Amniotic epithelial cell (primary cell): ENCODE measurements around the gene SPTA1.

Source experiments
- DNase-seq: peaks from one replicate; pipeline ENCODE4 v3.0.0-alpha.2; 2010; ENCODE audit warnings: low read depth

SPTA1 gene

GRCh38 chr1:158685085-158685484 is 1.4 kb downstream of the SPTA1 start:
- DNase-seq: no peak

DNA sequence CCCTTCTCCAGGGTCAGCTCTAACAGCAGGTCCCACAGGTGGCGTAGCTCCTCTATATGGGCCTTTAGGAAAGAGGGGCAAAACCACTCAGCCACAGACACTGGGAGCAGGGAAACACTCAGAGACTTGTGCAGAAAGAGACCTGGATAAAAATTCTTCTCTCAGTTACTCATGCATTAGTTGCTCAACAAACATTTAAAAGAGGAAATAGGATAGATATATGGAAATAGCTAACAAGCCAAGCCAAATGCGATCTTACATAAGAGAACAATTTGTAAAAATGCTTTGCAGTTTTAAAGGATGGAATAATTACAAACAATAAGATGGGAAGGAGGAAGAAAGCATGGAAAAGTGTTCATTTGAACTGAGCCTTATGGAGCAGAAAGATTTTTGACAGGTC is 4.9 kb downstream of the SPTA1 start:
- no peak for DNase-seq

GRCh38 chr1:158679289-158679688 is 7.2 kb downstream of the SPTA1 start:
- no peak for DNase-seq

DNA sequence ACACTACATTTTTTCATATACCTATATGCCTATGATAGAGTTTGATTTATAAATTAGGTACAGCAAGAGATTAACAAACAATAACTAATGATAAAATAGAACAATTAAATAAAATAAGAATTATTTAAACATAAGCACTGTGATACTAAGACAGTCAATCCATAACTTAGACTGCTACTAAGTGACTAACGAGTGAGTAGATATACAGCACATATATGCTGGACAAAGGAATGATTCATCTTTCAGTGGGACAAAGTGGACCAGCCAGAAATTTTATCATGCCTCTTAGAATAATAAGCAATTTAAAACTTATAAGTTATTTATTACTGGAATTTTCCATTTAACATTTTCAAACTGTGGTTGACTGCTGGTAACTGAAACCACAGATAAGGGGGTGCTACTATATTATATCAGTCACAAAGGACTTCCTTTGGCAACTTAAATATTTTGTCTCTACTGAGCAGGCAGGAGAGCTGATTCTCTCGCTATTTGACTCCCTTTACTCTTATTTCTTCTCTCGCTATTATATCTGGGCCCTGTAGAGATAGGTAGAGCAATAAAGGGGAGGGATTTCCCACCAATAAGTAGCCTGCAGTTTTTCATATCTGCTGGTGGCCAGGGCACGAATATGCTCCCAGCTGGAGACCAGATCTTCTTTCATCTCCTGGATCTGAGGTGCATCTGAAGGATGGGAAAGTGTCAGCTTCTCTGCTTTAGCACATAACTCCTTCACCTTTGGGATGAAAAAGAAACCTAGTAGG is 10.8 kb downstream of the SPTA1 start:
- DNase-seq: no peak

- DNase-seq: no peak
Measured at GRCh38 chr1:158674302-158674701, 12.2 kb downstream of the SPTA1 start.

- no peak for DNase-seq
Measured at GRCh38 chr1:158666037-158666436, 20.5 kb downstream of the SPTA1 start.

- no peak for DNase-seq
Measured at GRCh38 chr1:158654571-158654970, 31.9 kb downstream of the SPTA1 start.

DNA sequence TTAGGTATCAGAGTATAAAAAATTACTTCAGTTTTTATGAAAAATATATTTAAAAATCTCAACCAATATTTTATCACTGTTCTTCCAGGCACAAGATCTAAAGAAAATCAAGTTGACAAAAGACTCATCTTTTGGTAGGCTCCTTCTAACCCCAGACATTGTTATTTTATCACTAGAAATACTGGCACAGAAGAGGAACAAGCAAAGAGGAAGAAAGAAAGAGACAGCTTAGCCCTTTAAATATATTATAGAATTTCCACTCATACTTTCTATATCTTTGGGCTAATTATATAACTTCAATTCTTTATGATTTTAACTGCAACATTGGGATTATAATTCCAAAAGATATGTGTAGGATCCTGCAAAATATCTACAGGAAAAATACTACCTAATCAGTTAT is 32.4 kb downstream of the SPTA1 start:
- no peak for DNase-seq

DNA sequence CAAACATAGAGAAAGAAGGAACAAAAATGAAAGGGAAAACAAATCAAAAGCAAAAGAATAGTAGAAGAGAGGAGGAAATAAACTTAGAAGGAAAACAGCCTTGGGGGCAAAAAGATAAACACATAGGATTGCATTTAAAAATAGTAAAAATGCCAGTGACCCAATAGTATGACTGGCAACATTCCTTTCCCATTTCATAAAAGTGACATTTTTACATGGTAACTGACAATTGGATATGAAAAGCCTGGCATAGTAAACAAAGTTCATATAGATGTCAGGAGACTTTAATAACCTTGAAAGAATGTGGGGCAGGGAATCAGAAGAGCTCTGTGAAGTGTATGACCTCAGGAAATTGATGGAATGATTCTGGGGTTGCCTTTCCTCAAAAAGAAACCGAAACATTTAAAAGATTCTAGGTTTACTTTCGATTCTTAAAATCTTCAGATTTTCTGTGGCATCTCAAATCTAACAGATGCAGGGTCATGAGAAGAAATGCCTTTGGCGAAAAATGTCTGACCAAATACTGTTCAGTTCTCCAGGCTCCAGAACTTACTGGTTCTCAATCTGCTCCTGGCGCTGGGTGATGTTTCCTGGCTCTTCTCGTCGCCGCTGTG is 33.7 kb downstream of the SPTA1 start:
- DNase-seq: no peak

- DNase-seq: no peak
Measured at GRCh38 chr1:158649052-158649451, 37.5 kb downstream of the SPTA1 start.

DNA sequence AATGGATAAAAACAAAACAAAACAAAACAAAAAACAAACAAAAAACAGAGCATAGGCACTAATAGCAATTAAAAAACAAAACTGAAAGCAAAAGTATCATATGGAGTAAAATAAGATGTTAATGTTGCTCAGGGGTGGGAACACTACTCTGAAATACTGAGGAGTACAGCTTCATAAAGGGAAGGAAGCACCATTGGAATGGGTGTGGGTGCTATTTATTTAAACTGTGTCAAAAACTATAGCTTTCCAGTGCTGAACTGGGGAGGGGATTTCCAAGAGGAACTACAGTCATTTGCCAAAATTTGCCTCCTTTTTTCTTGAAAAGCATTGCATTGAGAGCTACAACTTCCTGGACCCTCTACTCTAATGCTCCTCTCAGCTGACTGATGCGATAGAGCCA is 40.0 kb downstream of the SPTA1 start:
- no peak for DNase-seq

DNA sequence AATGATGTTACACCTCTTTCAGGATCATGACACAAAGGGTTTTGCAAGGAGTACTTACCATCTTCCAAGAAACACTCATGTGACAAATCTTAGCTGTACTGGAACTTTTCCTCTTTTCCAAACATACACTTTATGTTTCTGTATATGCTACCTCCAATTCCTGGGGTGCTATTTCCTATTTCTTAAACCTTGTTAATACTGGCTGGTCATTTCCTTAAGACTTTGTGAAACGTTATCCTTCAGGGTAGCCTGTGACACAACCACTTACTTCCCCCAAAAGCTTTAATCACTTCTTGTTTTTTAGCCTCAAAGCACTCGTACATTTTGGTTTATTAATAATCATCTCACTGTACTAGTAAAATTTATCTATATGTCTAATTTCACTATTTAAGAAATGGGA is 42.1 kb downstream of the SPTA1 start:
- DNase-seq: no peak

GRCh38 chr1:158638904-158639303 is 47.6 kb downstream of the SPTA1 start:
- DNase-seq: no peak

- no peak for DNase-seq
Measured at GRCh38 chr1:158638146-158638545, 48.4 kb downstream of the SPTA1 start.

DNA sequence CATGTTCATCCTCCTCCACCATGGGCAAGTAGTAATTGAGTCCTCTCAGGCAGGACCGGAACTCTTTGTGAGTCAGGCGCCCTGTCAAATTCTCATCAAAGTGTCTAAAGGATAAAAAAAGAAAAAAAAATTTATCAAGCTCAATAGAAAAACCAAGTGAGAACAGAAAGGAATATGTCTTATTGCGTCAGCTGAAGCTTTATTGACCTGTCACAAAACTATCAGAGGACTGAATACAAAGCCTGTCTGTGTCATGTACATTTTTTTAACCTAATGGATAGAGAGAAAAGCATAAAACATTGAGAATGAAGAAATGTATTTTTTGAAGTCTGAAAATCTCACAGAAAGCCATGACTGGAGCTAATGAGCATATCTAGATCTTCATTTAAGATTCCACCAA is 72.8 kb downstream of the SPTA1 start:
- DNase-seq: no peak

DNA sequence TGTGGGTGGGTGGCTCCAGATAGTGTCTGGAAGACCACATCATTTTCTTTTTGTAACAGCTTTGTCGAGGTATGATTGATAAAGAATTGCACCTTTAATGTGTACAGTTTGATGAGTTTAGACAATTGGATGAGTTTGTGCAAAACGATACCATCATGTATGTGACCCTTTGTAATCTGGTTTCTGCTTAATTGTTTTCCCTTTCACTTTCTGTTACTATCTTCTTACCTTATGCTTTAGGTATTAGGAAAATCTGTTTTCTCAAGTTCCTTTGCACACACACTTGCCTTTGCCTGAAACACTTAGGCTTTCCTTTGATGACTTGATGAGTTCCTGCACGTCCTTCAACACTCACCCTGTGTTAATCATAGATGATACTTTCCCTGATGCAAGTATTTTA is 74.6 kb downstream of the SPTA1 start:
- DNase-seq: no peak

GRCh38 chr1:158607296-158607695 is 79.2 kb downstream of the SPTA1 start:
- DNase-seq: no peak

- DNase-seq: no peak
Measured at GRCh38 chr1:158604968-158605367, 81.5 kb downstream of the SPTA1 start, which contains the start of gene OR10Z1. Gene OR10Z1, plus strand, starts transcription at chr1:158605268. Its CDS starts 1,171 bp downstream, at chr1:158606439.

- DNase-seq: no peak
Measured at GRCh38 chr1:158600735-158601134, 85.8 kb downstream of the SPTA1 start.

DNA sequence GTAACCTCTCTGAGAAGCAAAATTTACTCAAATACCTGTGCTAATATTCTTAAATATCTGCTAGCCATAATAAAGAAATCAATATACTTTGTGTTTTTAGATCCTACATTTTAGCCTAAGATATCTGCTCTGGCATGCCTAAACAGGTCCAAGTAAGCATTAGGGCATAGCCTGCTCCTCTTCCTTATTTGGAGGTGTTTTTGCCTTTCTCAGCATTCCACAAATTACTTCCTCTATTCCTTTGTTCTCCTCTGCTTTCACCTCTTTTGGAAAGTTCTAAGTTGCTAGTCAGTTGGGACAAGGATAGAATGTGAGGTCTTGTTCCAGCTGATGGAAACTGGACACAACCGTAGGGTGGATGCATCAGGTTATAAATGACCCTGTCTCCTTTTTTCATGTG is 99.6 kb downstream of the SPTA1 start:
- DNase-seq: no peak

- no peak for DNase-seq
Measured at GRCh38 chr1:158583962-158584361, 102.6 kb downstream of the SPTA1 start.

DNA sequence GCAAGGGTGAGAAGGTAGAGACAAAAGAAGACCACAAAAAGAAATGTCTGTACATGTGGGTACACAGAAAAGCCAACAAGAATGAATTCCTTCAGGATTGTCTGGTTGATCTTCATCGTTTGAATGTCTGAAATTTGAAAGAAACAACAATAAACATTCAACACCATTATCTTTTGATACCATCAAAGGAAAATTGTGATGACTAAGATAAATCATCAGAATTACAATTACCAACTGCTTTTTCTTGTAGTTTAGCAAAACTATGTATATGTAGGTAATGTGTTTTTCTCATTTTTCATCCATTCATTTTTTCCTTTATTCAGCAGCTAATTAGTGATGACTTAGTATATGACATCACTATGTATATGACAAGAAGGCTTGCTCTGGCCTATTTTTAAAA is 106.8 kb downstream of the SPTA1 start, which contains the start of gene OR10X1:
Gene OR10X1, minus strand, starts transcription at position 167 of the 400 bp plus-strand sequence. Its CDS starts 0 bp downstream, at position 167.
- DNase-seq: no peak

DNA sequence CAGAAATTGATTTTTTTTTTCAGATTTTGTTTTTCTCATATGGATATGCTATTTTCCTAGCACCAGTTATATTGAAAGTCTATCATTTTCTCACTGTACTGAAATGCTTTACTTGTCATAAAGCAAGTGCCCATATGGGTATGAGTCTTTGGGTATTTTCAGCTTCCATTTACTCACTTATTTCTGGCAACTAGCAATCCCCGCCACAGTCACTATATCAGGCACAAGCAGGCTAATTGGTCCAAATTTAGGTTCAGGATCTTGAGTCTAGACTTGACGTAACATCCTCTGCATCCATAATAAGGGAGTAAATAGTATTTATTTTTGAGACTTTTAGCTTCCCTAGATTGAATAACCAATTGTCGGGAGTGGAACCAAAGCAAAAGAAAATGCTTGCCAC is 109.0 kb downstream of the SPTA1 start:
- no peak for DNase-seq

- no peak for DNase-seq
Measured at GRCh38 chr1:158572226-158572625, 114.3 kb downstream of the SPTA1 start.
